Astrocyte of the hippocampus (primary cell): ENCODE results near the gene PRMT3.
A peak's percentile ranks its signal among the peaks of the same experiment; 100 is the strongest.
"Not testable (repeated sequence)": the region's sequence is repeated elsewhere in the genome, so short reads cannot be mapped to it uniquely, and the experiment has no call there.

ENCODE experiments used
- DNase-seq: peaks from one replicate; pipeline ENCODE4 v3.0.0; 2011; ENCODE audit warnings: low read depth, low spot score

PRMT3 gene

DNA sequence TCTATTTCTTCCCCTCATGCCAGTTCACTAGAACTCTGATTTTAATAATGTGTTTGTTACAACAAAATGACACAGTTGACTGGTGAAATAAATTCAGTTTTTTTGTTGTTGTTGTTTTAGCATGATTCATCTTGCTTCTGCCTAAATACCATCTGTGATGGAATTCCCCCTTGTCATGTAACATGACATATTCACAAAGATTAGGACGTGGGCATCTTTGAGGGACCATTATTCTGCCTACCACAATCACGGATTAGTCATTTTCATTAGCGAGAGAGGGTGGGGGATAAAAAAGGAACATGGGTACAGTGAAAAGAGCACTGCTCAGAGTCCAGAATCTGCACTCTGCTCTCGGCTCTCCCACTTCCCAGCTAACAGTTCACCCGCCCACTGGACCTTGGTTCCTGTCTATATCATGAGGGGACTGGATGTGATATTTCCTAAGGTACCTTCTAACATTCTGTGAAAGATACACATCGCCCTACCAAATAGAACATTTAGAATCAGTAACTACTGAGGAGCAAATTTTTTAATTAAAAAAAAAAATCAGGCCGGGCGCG, 12.7 kb upstream of the PRMT3 start:
- peak; percentile 53 for DNase-seq

- no peak for DNase-seq
Observed at GRCh38 chr11:20376162-20376730, 11.3 kb upstream of the PRMT3 start.

GRCh38 chr11:20385996-20386395, 1.5 kb upstream of the PRMT3 start:
- DNase-seq, result not testable (repeated sequence)

- DNase-seq, result peak; percentile 16
Observed at GRCh38 chr11:20388096-20389055, 860 bp downstream of the PRMT3 start.

- DNase-seq, result peak; percentile 51
Observed at GRCh38 chr11:20397281-20397680, 9.8 kb downstream of the PRMT3 start.

DNA sequence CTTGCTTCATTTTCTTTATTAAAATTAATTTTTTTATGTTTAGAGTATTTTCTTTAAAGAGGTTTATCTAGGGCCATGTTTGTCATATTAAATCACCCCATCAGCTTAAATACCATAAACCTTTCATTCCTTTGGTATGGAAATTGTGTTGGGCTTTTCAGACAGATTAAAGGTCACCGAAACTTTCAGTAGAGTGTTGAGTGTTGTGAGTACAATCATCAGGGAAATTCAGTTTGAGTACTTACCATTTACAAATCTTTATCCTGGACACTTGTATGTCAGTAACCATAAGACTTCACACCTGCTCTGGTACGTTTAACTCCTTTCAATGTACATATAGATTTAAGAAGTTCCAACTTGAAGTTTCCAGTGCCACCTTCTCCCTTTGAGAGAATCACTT, 12.0 kb downstream of the PRMT3 start:
- no peak for DNase-seq

GRCh38 chr11:20403059-20403458, 15.5 kb downstream of the PRMT3 start:
- no peak for DNase-seq

- no peak for DNase-seq
Observed at GRCh38 chr11:20406484-20406883, 19.0 kb downstream of the PRMT3 start.

- no peak for DNase-seq
Observed at GRCh38 chr11:20407344-20407743, 19.8 kb downstream of the PRMT3 start.

- DNase-seq, result no peak
Observed at GRCh38 chr11:20415432-20415831, 27.9 kb downstream of the PRMT3 start.

GRCh38 chr11:20417771-20418170, 30.3 kb downstream of the PRMT3 start:
- DNase-seq, result no peak

DNA sequence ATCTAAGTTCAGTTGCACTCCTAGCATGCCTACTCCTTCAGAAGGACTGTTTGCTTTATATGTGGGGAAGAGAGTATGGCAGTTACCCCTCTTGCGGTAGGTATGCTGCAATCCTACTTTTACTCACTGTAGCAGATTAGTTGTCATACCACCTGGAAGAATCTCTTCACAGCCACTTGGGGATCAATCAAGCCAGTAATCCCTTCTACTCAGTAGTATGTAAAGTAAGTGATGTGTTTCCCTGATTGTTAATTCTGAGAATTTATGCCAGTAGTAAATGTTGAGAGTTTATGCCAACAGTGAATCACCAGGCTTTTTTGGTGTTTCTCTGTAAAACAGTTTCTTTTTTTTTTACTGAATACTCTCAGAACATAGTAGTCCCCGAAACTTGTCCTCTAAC, 34.4 kb downstream of the PRMT3 start:
- no peak for DNase-seq

- DNase-seq, result no peak
Observed at GRCh38 chr11:20429216-20429615, 41.7 kb downstream of the PRMT3 start.

DNA sequence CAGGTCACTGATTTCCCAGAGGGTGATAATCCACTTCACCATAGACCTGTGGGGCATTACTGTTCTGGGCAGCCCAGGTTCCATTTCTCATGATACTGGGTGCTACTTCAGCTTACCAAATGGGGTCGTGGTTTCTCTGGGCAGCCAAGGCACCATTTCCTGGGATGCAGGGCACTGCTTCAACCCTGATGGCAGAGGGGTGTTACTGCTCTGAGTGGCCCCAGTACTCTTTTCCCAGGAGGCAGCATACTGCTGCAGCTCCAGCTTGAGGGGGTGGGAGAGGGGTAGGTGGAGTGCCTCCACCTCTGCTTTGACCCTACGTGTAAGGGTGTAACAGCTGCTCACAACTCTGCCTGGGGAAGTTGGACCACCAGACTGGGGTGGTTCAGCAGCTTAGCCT, 51.1 kb downstream of the PRMT3 start:
- no peak for DNase-seq

- DNase-seq, result peak; percentile 28
Observed at GRCh38 chr11:20443596-20443995, 56.1 kb downstream of the PRMT3 start.

DNA sequence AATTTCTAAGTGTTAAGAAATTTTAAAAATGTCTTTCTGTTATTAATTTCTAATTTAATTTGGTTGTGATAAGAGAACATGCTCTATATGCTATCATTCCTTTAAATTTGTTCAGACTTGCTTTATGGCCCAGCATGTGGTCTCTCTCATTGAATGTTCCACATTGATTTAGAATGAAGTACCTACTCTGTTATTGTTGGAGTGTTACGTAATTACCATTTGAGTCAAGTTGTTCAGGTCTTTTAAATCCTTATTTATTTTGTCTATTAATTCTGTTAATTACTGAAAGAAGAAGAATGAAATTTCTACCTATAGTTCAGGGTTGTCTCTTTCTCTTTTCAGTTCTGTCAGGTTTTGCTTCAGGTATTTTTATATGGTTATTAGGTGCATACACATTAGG, 57.0 kb downstream of the PRMT3 start:
- DNase-seq, result no peak

- DNase-seq, result peak; percentile 2
Observed at GRCh38 chr11:20448834-20449233, 61.3 kb downstream of the PRMT3 start.

- no peak for DNase-seq
Observed at GRCh38 chr11:20450829-20451228, 63.3 kb downstream of the PRMT3 start.

GRCh38 chr11:20451568-20451967, 64.1 kb downstream of the PRMT3 start:
- no peak for DNase-seq

- DNase-seq, result no peak
Observed at GRCh38 chr11:20452585-20452984, 65.1 kb downstream of the PRMT3 start.

DNA sequence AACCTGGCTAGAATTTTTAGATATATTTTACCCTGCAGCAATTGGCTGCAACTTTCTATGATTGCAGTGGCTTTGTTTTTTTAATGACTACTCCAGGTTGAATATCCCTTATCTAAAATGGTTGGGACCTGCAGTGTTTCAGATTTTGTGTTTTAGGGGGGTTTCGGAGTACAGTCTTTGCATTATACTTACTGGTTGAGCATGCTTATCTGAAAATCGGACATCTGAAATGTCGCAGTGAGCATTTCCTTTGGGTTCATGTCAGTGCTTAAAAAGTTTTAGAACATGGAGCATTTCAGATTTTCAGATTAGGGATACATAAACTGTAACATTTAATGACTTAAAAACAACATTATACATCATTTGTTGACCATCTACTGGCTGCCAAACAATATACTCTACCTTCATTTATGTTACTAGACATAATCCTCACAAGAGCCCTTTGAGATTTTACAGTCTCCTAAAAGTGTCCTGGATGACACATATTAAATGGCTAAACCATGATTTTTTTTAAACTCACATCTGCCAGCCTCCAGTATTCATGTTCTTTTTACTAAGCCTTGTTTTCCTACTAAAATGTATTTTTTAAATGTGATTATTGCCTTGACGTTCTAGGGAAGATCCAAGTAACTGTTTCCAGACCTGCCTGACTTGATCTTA, 66.3 kb downstream of the PRMT3 start:
- DNase-seq, result no peak
